HG03060 (cell line): ENCODE results near the gene CCL22.
"Not testable (repeated sequence)": the region's sequence is repeated elsewhere in the genome, so short reads cannot be mapped to it uniquely, and the experiment has no call there.

Experiments used
- ATAC-seq: cut with Tn5 transposase; IDR thresholded peaks from one replicate; pipeline ENCODE4 v1.9.1; 2021; ENCODE audit warnings: low read depth, moderate number of reproducible peaks; ENCODE audit not compliant: unreplicated experiment

CCL22 gene

DNA sequence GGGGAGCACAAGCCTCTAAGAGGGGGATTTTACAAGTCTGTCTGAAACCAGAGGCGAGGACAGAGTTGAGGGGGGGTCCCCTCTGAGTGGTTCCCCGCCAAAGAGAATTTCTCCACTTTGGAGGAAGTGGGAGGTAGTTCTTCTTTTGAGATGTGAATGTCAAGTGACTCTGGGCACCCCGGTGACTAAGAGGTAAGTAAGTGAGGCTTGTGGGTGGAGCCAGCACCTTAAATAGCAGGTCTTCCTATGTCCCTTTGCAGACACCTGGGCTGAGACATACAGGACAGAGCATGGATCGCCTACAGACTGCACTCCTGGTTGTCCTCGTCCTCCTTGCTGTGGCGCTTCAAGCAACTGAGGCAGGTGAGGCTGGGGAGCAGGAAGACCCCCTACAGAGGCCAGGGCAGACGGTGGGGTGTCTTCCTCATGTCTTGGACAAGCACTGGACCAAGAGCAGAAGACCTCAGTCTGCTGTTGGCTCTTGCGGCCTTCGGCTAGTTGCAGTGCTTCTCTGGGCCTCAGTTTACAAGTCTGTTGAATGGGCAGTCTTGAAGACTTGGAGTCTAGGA, at the start of gene CCL22:
Gene CCL22, plus strand, starts transcription at position 257 of the 569 bp plus-strand sequence. Its CDS starts 34 bp downstream, at position 291.
- no peak for ATAC-seq

DNA sequence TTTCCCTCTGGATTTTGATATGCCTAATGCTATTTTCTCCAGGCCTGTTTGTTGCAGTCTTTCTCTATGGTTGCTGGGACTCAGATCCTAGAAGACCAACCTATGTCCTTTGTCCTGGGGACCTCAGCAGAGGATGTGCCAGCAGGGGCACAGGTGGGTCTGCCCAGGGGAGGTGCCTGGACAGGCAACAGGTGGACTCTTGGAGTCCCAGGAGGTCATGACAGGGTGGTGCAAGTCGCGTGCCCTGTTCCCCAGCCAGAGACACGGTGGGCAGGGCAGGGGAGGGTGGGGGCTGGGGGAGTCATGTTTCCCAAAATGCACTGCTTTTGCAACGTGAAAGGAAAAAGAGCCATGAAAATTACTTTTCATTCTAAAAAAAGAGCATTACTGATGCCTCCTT, 47.8 kb upstream of the CCL22 start:
- no peak for ATAC-seq

DNA sequence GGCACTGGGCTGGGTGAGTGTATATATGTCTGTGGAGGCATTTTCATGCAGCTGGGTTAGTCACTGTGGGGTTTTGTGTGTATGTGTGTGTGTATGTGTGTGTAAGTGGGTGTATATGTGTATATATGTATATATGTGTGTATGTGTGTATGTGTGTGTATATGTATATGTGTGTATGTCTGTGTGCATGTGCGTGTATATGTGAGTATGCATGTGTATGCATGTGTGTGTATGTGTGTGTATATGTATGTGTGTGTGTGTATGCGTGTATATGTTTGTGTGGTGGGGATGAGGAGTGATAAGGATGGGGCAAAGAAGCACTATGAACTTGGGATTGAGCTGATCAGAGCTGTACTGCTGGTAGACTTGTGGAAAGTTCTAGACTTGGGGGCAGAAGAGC, 45.1 kb upstream of the CCL22 start:
- ATAC-seq, result no peak

- no peak for ATAC-seq
Measured at GRCh38 chr16:57314161-57314785, 44.3 kb upstream of the CCL22 start.

DNA sequence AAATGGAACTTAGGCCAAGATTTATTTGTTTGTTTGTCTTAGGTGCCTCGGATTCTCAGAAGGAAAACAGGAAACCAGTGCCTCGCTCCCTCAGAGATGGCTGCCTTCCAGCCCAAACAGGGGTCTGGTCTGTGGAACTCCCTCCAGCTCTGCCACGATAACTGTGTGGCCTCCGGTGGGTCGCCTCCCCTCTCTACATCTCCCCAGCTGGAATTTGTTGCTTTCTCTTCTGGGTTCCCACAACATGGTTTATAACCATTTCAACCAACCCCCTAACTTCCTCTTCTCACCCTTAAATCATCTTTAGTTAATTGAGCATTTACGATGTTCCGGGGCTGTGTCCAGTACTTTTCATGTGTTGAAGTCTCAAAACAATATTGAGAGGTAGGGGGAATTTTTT, 43.2 kb upstream of the CCL22 start:
- no peak for ATAC-seq

DNA sequence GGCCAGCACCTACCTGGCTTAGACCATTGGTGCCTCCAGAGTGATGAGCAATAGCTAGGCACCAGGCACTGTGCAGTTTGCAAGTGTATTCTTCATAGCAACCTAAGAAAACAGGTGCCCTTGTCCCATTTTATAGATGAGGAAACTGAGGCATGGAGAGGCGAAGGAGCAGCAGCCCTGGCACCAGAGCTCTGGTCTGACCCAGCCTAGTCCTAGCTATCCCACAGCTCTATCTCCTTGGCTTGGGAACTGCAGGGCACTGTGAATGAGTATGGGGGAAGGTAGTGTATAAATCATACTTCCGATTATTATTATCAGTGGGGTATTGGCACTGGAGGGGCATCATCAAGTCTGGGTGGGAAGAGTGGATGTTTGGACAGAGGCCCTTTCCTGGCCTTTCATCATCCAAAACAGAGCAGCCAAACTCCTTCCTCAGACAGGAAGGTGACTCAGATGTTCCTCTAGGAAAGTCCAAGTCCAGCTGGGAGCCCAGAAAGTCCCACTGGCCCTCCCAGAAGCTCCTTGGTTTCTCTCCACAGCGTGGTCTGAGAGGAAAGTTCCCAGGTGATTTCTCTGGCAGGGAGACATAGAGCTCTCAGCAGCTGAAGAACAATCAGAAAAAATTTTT, 42.1 kb upstream of the CCL22 start:
- no peak for ATAC-seq

GRCh38 chr16:57318240-57318970, 40.2 kb upstream of the CCL22 start:
- no peak for ATAC-seq

- no peak for ATAC-seq
Measured at GRCh38 chr16:57319646-57320045, 38.9 kb upstream of the CCL22 start.

DNA sequence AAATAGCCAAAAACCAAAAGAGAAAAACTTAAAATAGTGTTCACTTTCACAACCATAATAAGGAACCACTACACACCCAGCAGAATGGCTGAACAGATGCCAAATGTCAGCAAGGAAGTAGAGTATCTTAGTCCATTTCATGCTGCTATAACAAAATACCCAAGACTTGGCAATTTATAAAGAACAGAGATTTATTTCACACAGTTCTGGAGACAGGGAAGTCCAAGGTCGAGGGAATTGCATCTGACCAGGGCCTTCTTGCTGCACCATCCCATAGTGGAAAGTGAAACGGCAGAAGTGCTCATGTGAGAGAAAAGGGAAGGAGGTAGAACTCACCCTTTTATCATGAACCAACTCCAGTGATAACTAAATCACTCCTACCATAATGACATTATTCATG, 33.8 kb upstream of the CCL22 start:
- no peak for ATAC-seq

DNA sequence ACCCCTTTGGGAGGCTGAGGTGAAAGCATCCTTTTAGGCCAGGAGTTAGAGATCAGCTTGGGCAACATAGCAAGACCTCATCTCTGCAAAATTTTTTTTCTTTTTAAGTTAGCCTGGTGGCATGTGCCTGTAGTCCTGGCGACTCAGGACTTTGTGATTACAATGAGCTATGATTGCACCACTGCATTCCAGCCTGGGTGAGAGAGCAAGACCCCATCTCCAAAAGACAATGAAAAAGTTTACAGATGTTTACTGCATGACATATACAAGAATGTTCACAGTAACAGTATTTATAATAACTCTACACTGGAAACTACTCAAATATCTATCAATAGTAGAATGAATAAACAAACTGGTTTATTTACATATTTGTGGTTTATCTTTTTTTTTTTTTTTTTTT, 33.1 kb upstream of the CCL22 start:
- no peak for ATAC-seq

- ATAC-seq, result no peak
Measured at GRCh38 chr16:57329718-57330327, 28.8 kb upstream of the CCL22 start.

GRCh38 chr16:57331355-57331754, 27.2 kb upstream of the CCL22 start:
- no peak for ATAC-seq

DNA sequence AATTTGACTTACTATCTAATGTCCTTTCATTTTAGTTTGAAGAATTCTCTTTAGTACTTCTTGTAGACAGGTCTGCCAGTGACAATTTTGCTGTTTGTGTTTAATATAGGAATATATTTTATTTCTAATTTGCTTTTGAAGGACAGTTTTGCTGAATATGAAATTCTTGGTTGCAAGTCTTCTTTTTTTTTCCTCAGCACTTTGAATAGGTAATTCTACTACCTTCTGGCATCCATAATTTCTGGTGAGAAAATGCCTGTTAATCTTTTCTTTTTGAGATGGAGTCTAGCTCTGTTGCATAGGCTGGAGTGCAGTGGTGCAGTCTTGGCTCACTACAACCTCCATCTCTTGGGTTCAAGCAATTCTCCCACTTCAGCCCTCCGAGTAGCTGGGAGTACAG, 25.2 kb upstream of the CCL22 start:
- ATAC-seq, result no peak

- no peak for ATAC-seq
Measured at GRCh38 chr16:57335366-57335765, 23.2 kb upstream of the CCL22 start.

- no peak for ATAC-seq
Measured at GRCh38 chr16:57341062-57341440, 17.5 kb upstream of the CCL22 start.

GRCh38 chr16:57341441-57342303, 16.9 kb upstream of the CCL22 start:
- no peak for ATAC-seq

GRCh38 chr16:57342606-57343005, 16.0 kb upstream of the CCL22 start:
- ATAC-seq, result not testable (repeated sequence)

DNA sequence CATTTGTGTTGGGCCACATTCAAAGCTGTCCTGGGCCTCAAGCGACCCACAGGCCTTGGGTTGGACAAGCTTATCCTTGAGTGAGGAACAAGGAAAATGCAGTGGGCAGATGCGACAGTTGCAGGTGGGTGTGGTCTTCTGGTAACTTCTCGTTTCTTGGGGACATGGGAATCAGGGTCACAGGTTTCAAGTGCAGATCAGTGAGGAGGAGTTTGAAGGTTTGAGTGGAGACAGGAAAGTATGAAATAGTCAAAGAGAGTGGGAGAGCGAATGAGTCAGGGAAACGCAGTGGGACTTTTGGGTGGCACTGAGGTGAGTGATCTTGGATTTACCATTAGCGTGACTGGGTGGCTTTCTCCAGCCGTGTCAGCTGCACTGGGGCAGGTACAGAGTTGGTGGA, 15.4 kb upstream of the CCL22 start:
- ATAC-seq, result no peak

- ATAC-seq, result not testable (repeated sequence)
Measured at GRCh38 chr16:57344094-57344493, 14.5 kb upstream of the CCL22 start.

- no peak for ATAC-seq
Measured at GRCh38 chr16:57345021-57345420, 13.6 kb upstream of the CCL22 start.
